Stimulated activated CD4-positive, alpha-beta T cell treated with anti-CD3 and anti-CD28 coated beads, Interleukin-4, amount 100 ng/mL, for 48 hours (primary cell): ENCODE results near the gene SCN7A.
"Not testable (repeated sequence)": the region's sequence is repeated elsewhere in the genome, so short reads cannot be mapped to it uniquely, and the experiment has no call there.

ENCODE experiments used
- DNase-seq, 2 donors: peaks; one replicate each; pipeline ENCODE4 v3.0.0-alpha.2; 2020; ENCODE audit warnings: low read depth in 2 of 2

SCN7A gene

DNA sequence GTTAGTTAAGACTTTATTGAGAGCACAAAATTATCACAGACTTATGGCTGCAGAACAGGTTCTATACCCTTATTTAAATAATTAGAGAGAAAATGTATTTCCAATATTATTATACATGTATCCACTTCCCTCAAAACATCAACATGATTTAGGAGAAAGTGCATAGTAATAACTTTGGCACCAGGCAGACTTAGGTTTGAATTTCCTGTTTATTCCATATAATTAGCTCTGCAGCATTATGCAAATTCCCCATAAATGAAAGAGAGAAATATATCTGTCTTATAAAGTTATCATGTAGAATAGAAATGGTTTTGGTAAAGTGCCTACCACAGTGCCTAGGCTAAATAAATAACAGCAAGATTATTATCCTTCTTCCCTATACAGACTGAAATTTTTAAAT, 133.6 kb downstream of the SCN7A start:
- DNase-seq = no peak

DNA sequence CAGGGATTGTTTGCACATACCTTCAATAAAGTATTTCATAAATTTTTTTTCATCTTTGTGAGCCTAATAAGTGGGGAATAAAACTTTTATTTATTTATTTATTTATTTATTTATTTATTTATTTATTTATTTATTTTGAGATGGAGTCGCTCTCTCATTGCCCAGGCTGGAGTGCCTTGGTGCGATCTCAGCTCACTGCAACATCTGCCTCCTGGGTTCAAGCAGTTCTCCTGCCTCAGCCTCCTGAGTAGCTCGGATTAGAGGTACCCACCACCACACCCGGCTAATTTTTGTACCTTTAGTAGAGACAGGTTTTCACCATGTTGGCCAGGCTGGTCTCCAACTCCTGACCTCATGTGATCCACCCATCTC, 136.1 kb downstream of the SCN7A start:
- not testable (repeated sequence) for DNase-seq

DNA sequence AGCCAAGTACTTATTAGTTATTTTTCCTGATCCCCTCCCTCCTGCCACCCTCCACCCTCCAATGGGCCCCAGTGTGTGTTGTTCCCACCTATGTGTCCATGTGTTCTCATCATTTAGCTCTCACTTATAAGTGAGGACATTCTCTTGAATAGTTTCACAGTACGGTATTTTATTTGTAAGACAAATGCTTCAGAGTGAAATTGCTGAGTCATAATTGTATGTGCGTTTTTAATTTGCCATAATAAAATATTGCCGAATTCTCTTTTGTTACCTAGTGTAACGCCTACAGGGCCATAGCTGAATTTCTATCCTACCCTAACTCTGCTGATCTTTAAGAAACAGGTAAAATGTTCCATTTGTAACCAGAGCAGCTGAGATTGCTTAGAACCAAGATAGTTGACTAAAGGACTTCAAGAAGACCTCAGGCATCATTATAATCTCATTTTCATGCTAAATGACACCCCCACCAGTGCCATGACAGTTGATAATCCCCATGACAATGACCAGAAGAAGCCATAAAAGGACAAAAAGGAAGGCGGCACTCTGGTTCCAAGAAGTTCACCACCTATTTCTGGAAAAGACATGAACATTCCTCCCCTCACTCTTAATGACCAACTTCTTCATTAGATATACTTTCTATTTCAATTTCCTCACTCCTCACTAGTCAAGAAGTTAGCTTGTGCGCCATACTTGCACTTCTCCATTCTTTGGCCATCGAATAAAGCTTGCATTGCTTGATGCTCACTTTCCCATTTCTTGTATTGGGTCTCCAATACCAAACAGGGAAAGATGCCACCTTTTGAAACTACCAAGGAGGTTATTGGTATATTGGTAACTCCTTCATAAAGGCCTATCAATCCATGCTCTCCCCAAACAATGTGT, 136.7 kb downstream of the SCN7A start:
- no peak for DNase-seq
